Suprapubic skin (tissue), 3 donors: ENCODE data around the gene MLXIPL.

Source experiments
- CTCF ChIP-seq, 2 donors: fragments of 200-600 bp in 1 of 2; fragments of 450-650 bp in 1 of 2; sonication (generic) in 1 of 2; IDR thresholded peaks; one replicate each; pipeline ENCODE4 v1.5.1; 2016 to 2019; ENCODE audit warnings: antibody characterized with exemption in 2 of 2, mild to moderate bottlenecking in 1 of 2, moderate library complexity in 1 of 2
- EP300 ChIP-seq: sonication (generic); formaldehyde crosslinking; IDR thresholded peaks from one replicate; pipeline ENCODE4 v1.6.1; 2017; ENCODE audit warnings: antibody characterized with exemption

GRCh38 chr7:73602721-73603651, 21.3 kb downstream of the MLXIPL start:
- TF ChIP-seq EP300 (no peak), CTCF (IDR thresholded peaks at IDR 0.05) (no peak)
